DOHH2 (cell line): Measurements from ENCODE around the gene PHF20.

Source experiments
- EZH2phosphoT487 ChIP-seq: fragments of 200-600 bp; sonication (generic); IDR thresholded peaks from 2 replicates; pipeline ENCODE4 v1.6.1; 2017; ENCODE audit warnings: borderline replicate concordance, mild to moderate bottlenecking, antibody characterized with exemption, low read length, moderate library complexity, mixed read lengths
- TF ChIP-seq, protein P1 (sequence below): fragments of 200-600 bp; sonication (generic); IDR thresholded peaks from one replicate; pipeline ENCODE4 v1.5.1; 2014; ENCODE audit warnings: antibody characterized with exemption, mild to moderate bottlenecking, low read depth, low read length; ENCODE audit not compliant: poor library complexity, severe bottlenecking

DNA sequence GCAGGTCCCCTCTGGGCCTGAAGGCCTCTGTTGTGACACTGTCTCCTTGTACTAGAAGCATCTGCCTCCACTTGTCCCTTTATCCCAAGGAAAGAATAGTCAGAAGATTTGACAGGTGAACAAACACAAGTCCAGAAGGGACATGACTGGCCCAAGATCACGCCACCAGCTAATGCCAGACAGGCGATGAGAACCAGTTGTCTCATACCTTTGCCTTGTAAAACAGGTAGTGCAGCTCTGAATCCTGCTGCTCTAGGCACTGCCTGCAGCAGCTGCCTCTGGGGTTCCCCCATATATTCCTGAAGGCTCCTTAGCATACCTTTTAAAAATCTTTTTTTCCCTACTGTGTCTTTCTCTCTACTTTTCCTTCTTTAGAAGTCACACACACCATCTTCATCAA, 157.5 kb downstream of the PHF20 start:
- TF ChIP-seq, protein P1, sequence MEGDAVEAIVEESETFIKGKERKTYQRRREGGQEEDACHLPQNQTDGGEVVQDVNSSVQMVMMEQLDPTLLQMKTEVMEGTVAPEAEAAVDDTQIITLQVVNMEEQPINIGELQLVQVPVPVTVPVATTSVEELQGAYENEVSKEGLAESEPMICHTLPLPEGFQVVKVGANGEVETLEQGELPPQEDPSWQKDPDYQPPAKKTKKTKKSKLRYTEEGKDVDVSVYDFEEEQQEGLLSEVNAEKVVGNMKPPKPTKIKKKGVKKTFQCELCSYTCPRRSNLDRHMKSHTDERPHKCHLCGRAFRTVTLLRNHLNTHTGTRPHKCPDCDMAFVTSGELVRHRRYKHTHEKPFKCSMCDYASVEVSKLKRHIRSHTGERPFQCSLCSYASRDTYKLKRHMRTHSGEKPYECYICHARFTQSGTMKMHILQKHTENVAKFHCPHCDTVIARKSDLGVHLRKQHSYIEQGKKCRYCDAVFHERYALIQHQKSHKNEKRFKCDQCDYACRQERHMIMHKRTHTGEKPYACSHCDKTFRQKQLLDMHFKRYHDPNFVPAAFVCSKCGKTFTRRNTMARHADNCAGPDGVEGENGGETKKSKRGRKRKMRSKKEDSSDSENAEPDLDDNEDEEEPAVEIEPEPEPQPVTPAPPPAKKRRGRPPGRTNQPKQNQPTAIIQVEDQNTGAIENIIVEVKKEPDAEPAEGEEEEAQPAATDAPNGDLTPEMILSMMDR = no peak
- no peak for TF ChIP-seq EZH2phosphoT487
